ENCODE measurements around the gene MACO1.
"Not testable (repeated sequence)": the region's sequence is repeated elsewhere in the genome, so short reads cannot be mapped to it uniquely, and the experiment has no call there.

The MACO1 gene

DNA sequence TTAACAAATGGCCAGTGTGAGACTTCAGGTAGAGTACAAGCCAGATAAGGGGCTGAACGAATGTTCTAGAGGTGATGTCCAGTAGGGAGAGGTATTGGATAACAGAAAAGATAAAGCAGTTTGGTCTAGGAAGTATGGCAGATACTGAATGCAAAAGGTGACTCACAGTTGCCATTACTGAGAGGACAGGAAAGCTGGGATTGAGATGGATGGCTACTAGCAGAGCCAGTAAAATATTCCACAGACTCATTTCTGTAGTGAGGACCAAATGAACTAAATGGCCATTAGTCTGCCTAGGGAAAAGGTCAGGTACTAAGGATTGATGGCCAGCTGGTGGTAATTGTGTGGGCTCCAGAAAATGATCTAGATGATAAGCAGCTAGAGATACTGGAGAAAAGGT, 11.5 kb downstream of the MACO1 start:
- no peak overlapping the region for H4K8ac ChIP-seq (ENCODE audit: low read depth, low read length)
- H3K14ac ChIP-seq (ENCODE audit: low read length) = no peak overlapping the region
- H2BK15ac ChIP-seq (ENCODE audit: low read length) = no peak overlapping the region
- H2AFZ ChIP-seq (ENCODE audit: low read length) = no peak overlapping the region
- peaks cover 0 to 5% of the 10 kb centered on the region in 2 donors for H3K36me3 ChIP-seq (replicated peaks in 1 of 2; ENCODE audit: control insufficient read depth in 2 of 2, insufficient read depth in 2 of 2, low read length in 2 of 2)
- DNase-seq (ENCODE audit: low spot score) = no peak
- H2BK120ac ChIP-seq (ENCODE audit: low read depth, low read length) = no peak overlapping the region
- whole genome bisulfite sequencing, 2 donors (ENCODE audit: extremely low coverage in 2 of 2, insufficient read length in 2 of 2, insufficient replicate concordance in 1 of 2) = no CpG with 5 or more reads among the region's 1 CpG
- H3K18ac ChIP-seq (ENCODE audit: low read length) = no peak overlapping the region
- no peak overlapping the region for H2BK12ac ChIP-seq (ENCODE audit: low read length)
- no peak overlapping the region for H2AK5ac ChIP-seq (ENCODE audit: low read depth, low read length)
- H3K4me2 ChIP-seq (ENCODE audit: insufficient read depth, low read length, poor library complexity, severe bottlenecking) = no peak overlapping the region
- H3K23ac ChIP-seq (ENCODE audit: low read depth, low read length, poor library complexity) = no peak overlapping the region
- no peaks in the 10 kb centered on the region for H3K79me1 ChIP-seq (ENCODE audit: low read depth, low read length)
- H3K4ac ChIP-seq (ENCODE audit: low read length) = no peak overlapping the region
- no peak overlapping the region for H3K27ac ChIP-seq (replicated peaks; ENCODE audit: low read length)
- H3K27me3 ChIP-seq (ENCODE audit: control insufficient read depth in 3 of 3, insufficient read depth in 3 of 3, low read depth in 1 of 3, low read length in 3 of 3) = no peaks in the 10 kb centered on the region
- no peak overlapping the region for H3K9ac ChIP-seq (ENCODE audit: low read depth, low read length, poor library complexity)
- H2BK5ac ChIP-seq (ENCODE audit: low read length) = no peak overlapping the region
- H3K4me1 ChIP-seq (ENCODE audit: control insufficient read depth in 2 of 2, insufficient read depth in 1 of 2, low read depth in 1 of 2, low read length in 2 of 2) = peaks cover 0 to 10% of the 10 kb centered on the region in 2 donors
- H4K91ac ChIP-seq (ENCODE audit: low read depth, low read length, poor library complexity) = no peak overlapping the region
- H3K4me3 ChIP-seq (ENCODE audit: low read length in 2 of 2) = no peak overlapping the region
- no peaks in the 10 kb centered on the region for H3K9me3 ChIP-seq (replicated peaks in 1 of 2; ENCODE audit: control insufficient read depth in 2 of 2, insufficient read depth in 1 of 2, low read depth in 1 of 2, low read length in 2 of 2)

GRCh38 chr1:25443030-25443699, 12.5 kb downstream of the MACO1 start:
- Histone ChIP-seq H2BK120ac (ENCODE audit: low read depth, low read length) (no peak overlapping the region), H3K9ac (ENCODE audit: low read depth, low read length, poor library complexity) (no peak overlapping the region), H3K27ac (replicated peaks; ENCODE audit: low read length) (no peak overlapping the region), H4K8ac (ENCODE audit: low read depth, low read length) (no peak overlapping the region), H3K18ac (ENCODE audit: low read length) (no peak overlapping the region), H3K23ac (ENCODE audit: low read depth, low read length, poor library complexity) (no peak overlapping the region), H3K4me1 (ENCODE audit: control insufficient read depth in 2 of 2, insufficient read depth in 1 of 2, low read depth in 1 of 2, low read length in 2 of 2) (peaks cover 0 to 10% of the 10 kb centered on the region in 2 donors), H3K79me1 (ENCODE audit: low read depth, low read length) (no peaks in the 10 kb centered on the region), H2BK15ac (ENCODE audit: low read length) (no peak overlapping the region), H4K91ac (ENCODE audit: low read depth, low read length, poor library complexity) (no peak overlapping the region), H2AFZ (ENCODE audit: low read length) (no peak overlapping the region), H2BK5ac (ENCODE audit: low read length) (no peak overlapping the region), H2BK12ac (ENCODE audit: low read length) (no peak overlapping the region), H3K4me2 (ENCODE audit: insufficient read depth, low read length, poor library complexity, severe bottlenecking) (no peak overlapping the region), H2AK5ac (ENCODE audit: low read depth, low read length) (no peak overlapping the region), H3K4me3 (ENCODE audit: low read length in 2 of 2) (no peak overlapping the region), H3K36me3 (replicated peaks in 1 of 2; ENCODE audit: control insufficient read depth in 2 of 2, insufficient read depth in 2 of 2, low read length in 2 of 2) (peaks cover 0 to 15% of the 10 kb centered on the region in 2 donors), H3K4ac (ENCODE audit: low read length) (no peak overlapping the region), H3K27me3 (ENCODE audit: control insufficient read depth in 3 of 3, insufficient read depth in 3 of 3, low read depth in 1 of 3, low read length in 3 of 3) (no peaks in the 10 kb centered on the region), H3K14ac (ENCODE audit: low read length) (no peak overlapping the region), H3K9me3 (replicated peaks in 1 of 2; ENCODE audit: control insufficient read depth in 2 of 2, insufficient read depth in 1 of 2, low read depth in 1 of 2, low read length in 2 of 2) (no peaks in the 10 kb centered on the region)
- DNase-seq (ENCODE audit: low spot score) = no peak
- no CpG with 5 or more reads among the region's 4 CpGs for WGBS, 2 donors (ENCODE audit: extremely low coverage in 2 of 2, insufficient read length in 2 of 2, insufficient replicate concordance in 1 of 2)

DNA sequence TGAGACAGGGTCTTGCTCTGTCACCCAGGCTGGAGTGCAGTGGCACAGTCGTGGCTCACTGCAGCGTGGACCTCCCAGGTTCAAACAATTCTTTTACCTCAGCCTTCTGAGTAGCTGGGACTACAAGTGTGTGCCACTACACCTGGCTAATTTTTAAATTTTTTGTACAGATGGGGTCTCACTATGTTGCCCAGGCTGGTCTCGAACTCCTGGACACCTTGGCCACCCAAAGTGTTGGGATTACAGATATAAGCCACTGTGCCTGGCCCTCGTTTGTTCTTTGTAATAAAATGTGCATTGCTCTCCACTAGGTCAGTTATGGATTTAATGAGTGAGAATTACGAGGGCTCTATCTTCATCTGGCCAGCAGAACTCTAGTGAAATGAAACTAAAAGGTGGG, 13.9 kb downstream of the MACO1 start:
- not testable (repeated sequence) for H3K4me1 ChIP-seq (ENCODE audit: control insufficient read depth in 2 of 2, insufficient read depth in 1 of 2, low read depth in 1 of 2, low read length in 2 of 2); H3K18ac ChIP-seq (ENCODE audit: low read length); H3K79me1 ChIP-seq (ENCODE audit: low read depth, low read length); H3K23ac ChIP-seq (ENCODE audit: low read depth, low read length, poor library complexity); H4K91ac ChIP-seq (ENCODE audit: low read depth, low read length, poor library complexity); H2BK120ac ChIP-seq (ENCODE audit: low read depth, low read length); H3K9ac ChIP-seq (ENCODE audit: low read depth, low read length, poor library complexity); H2AFZ ChIP-seq (ENCODE audit: low read length); H3K27me3 ChIP-seq (ENCODE audit: control insufficient read depth in 3 of 3, insufficient read depth in 3 of 3, low read depth in 1 of 3, low read length in 3 of 3); H2BK15ac ChIP-seq (ENCODE audit: low read length); H3K4ac ChIP-seq (ENCODE audit: low read length); DNase-seq (ENCODE audit: low spot score); H2AK5ac ChIP-seq (ENCODE audit: low read depth, low read length); H3K4me3 ChIP-seq (ENCODE audit: low read length in 2 of 2); H3K9me3 ChIP-seq (replicated peaks in 1 of 2; ENCODE audit: control insufficient read depth in 2 of 2, insufficient read depth in 1 of 2, low read depth in 1 of 2, low read length in 2 of 2); H3K4me2 ChIP-seq (ENCODE audit: insufficient read depth, low read length, poor library complexity, severe bottlenecking); H3K27ac ChIP-seq (replicated peaks; ENCODE audit: low read length); H2BK5ac ChIP-seq (ENCODE audit: low read length); H2BK12ac ChIP-seq (ENCODE audit: low read length); H3K14ac ChIP-seq (ENCODE audit: low read length); H4K8ac ChIP-seq (ENCODE audit: low read depth, low read length)
- no CpG with 5 or more reads among the region's 5 CpGs for WGBS, 2 donors (ENCODE audit: extremely low coverage in 2 of 2, insufficient read length in 2 of 2, insufficient replicate concordance in 1 of 2)
- peaks cover 0 to 29% of the 10 kb centered on the region in 2 donors for H3K36me3 ChIP-seq (replicated peaks in 1 of 2; ENCODE audit: control insufficient read depth in 2 of 2, insufficient read depth in 2 of 2, low read length in 2 of 2)

GRCh38 chr1:25445993-25446538, 15.4 kb downstream of the MACO1 start:
- H4K8ac ChIP-seq (ENCODE audit: low read depth, low read length) = no peak overlapping the region
- H3K14ac ChIP-seq (ENCODE audit: low read length) = no peak overlapping the region
- H2AFZ ChIP-seq (ENCODE audit: low read length) = no peak overlapping the region
- no peak overlapping the region for H2BK120ac ChIP-seq (ENCODE audit: low read depth, low read length)
- peaks cover 0 to 33% of the 10 kb centered on the region in 2 donors for H3K36me3 ChIP-seq (replicated peaks in 1 of 2; ENCODE audit: control insufficient read depth in 2 of 2, insufficient read depth in 2 of 2, low read length in 2 of 2)
- no peaks in the 10 kb centered on the region for H3K27me3 ChIP-seq (ENCODE audit: control insufficient read depth in 3 of 3, insufficient read depth in 3 of 3, low read depth in 1 of 3, low read length in 3 of 3)
- H3K23ac ChIP-seq (ENCODE audit: low read depth, low read length, poor library complexity) = no peak overlapping the region
- no peak overlapping the region for H3K4me2 ChIP-seq (ENCODE audit: insufficient read depth, low read length, poor library complexity, severe bottlenecking)
- no peaks in the 10 kb centered on the region for H3K9me3 ChIP-seq (replicated peaks in 1 of 2; ENCODE audit: control insufficient read depth in 2 of 2, insufficient read depth in 1 of 2, low read depth in 1 of 2, low read length in 2 of 2)
- no peak overlapping the region for H4K91ac ChIP-seq (ENCODE audit: low read depth, low read length, poor library complexity)
- no peak overlapping the region for H3K4me3 ChIP-seq (ENCODE audit: low read length in 2 of 2)
- no peak overlapping the region for H2AK5ac ChIP-seq (ENCODE audit: low read depth, low read length)
- H3K18ac ChIP-seq (ENCODE audit: low read length) = no peak overlapping the region
- H3K27ac ChIP-seq (replicated peaks; ENCODE audit: low read length) = no peak overlapping the region
- H3K9ac ChIP-seq (ENCODE audit: low read depth, low read length, poor library complexity) = no peak overlapping the region
- H3K79me1 ChIP-seq (ENCODE audit: low read depth, low read length) = no peaks in the 10 kb centered on the region
- WGBS, 2 donors (ENCODE audit: extremely low coverage in 2 of 2, insufficient read length in 2 of 2, insufficient replicate concordance in 1 of 2) = no CpG with 5 or more reads among the region's 2 CpGs
- peaks cover 0 to 10% of the 10 kb centered on the region in 2 donors for H3K4me1 ChIP-seq (ENCODE audit: control insufficient read depth in 2 of 2, insufficient read depth in 1 of 2, low read depth in 1 of 2, low read length in 2 of 2)
- no peak overlapping the region for H2BK12ac ChIP-seq (ENCODE audit: low read length)
- no peak for DNase-seq (ENCODE audit: low spot score)
- H2BK15ac ChIP-seq (ENCODE audit: low read length) = no peak overlapping the region
- no peak overlapping the region for H2BK5ac ChIP-seq (ENCODE audit: low read length)
- H3K4ac ChIP-seq (ENCODE audit: low read length) = no peak overlapping the region
